NCI-H526 treated with DMSO at 0.1 percent for 48 hours (cell line): Measurements from ENCODE around the gene HMCES.
"Not testable (repeated sequence)": the region's sequence is repeated elsewhere in the genome, so short reads cannot be mapped to it uniquely, and the experiment has no call there.

Experiments
- DNase-seq: peaks from one replicate; lab custom pipeline; 2025; lab: John Stamatoyannopoulos, UW

The HMCES gene

GRCh38 chr3:129347458-129347845, 68.8 kb downstream of the HMCES start:
- no peak for DNase-seq

GRCh38 chr3:129348734-129349133, 70.1 kb downstream of the HMCES start:
- no peak for DNase-seq

GRCh38 chr3:129349169-129349568, 70.5 kb downstream of the HMCES start:
- not testable (repeated sequence) for DNase-seq

- no peak for DNase-seq
Observed at GRCh38 chr3:129349791-129350190, 71.1 kb downstream of the HMCES start.

GRCh38 chr3:129352045-129352444, 73.4 kb downstream of the HMCES start:
- no peak for DNase-seq

- DNase-seq, result no peak
Observed at GRCh38 chr3:129352650-129353588, 74.2 kb downstream of the HMCES start.

DNA sequence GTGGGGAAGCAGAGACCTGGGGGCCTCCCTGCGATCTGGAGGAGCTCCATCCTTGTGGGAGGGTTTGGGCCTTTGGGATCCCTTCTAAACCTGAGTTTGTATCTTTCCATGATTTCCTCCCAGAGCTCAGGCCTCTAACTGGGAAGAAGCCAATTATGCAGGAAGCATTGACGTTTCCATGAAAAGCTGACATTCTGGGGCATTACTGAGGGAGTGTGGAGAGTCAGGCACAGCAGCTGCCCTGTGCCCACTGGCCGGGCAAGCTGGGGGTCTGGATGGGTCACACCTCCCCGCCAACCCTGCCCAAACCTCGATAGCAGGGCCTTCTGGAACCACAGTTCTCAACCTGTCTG, 74.9 kb downstream of the HMCES start:
- DNase-seq, result no peak
